CD4-positive, alpha-beta T cell (primary cell): ENCODE measurements around the gene RHCG. TPM values are rescaled to one million over a fixed set of nuclear protein-coding genes. Genes with fewer than 3 reads are reported as not detected.

Experiments
- ATAC-seq: fragments of 200-7000 bp; cut with Tn5 transposase; one replicate; pipeline ENCODE4 v1.10.0; 2022; ENCODE audit warnings: mild to moderate bottlenecking; ENCODE audit not compliant: poor library complexity
- CTCF ChIA-PET: fragments of 350-600 bp; sonication (Branson Sonifier 250); formaldehyde crosslinking; loops from one replicate; lab custom pipeline; 2021; ENCODE audit warnings: antibody characterized with exemption, inconsistent platforms; lab: Charles Lee
- POLR2A ChIA-PET: fragments of 350-600 bp; sonication (Branson Sonifier 250); formaldehyde crosslinking; loops from one replicate; lab custom pipeline; 2021; ENCODE audit warnings: antibody characterized with exemption, inconsistent platforms; lab: Charles Lee
- DNase-seq, 14 experiments: peaks; one replicate each; pipeline ENCODE4 v3.0.0-alpha.2; 2013 to 2020; ENCODE audit warnings: mixed read lengths in 2 of 14
- H3K27ac ChIP-seq, 2 donors: one replicate each; pipeline versions ENCODE4 v1.5.1 to v1.7.0; 2013; ENCODE audit warnings: low read length in 2 of 2, low read depth in 1 of 2, mild to moderate bottlenecking in 1 of 2
- H3K27me3 ChIP-seq, 2 experiments: 1 replicate in 1 of 2; 2 replicates in 1 of 2; pipeline versions ENCODE4 v1.6.1 to v1.7.0; 2013; ENCODE audit warnings: low read length in 2 of 2, control low read depth in 1 of 2, mild to moderate bottlenecking in 1 of 2, moderate library complexity in 1 of 2; ENCODE audit not compliant: insufficient read depth in 2 of 2, control insufficient read depth in 1 of 2
- H3K36me3 ChIP-seq: one replicate; pipeline ENCODE4 v1.6.1; 2013; ENCODE audit warnings: low read length, control low read depth; ENCODE audit not compliant: insufficient read depth
- H3K4me1 ChIP-seq: one replicate; pipeline ENCODE4 v1.6.1; 2013; ENCODE audit warnings: low read length, control low read depth; ENCODE audit not compliant: insufficient read depth
- H3K4me3 ChIP-seq: one replicate; pipeline ENCODE4 v1.5.1; 2013; ENCODE audit warnings: mild to moderate bottlenecking, low read length, moderate library complexity
- H3K9me3 ChIP-seq, 2 experiments: 1 replicate in 1 of 2; 2 replicates in 1 of 2; pipeline versions ENCODE4 v1.6.1 to v1.7.0; 2013; ENCODE audit warnings: low read length in 2 of 2, mild to moderate bottlenecking in 2 of 2, control low read depth in 1 of 2, moderate library complexity in 1 of 2; ENCODE audit not compliant: control insufficient read depth in 1 of 2, insufficient read depth in 1 of 2
- H3K27ac Mint-ChIP-seq: one replicate; pipeline ENCODE4 v1.8.0; 2020; ENCODE audit warnings: mixed read lengths
- H3K27me3 Mint-ChIP-seq: one replicate; pipeline ENCODE4 v1.8.0; 2021; ENCODE audit warnings: mixed read lengths
- H3K36me3 Mint-ChIP-seq: one replicate; pipeline ENCODE4 v1.8.0; 2021; ENCODE audit warnings: low read depth, mixed read lengths
- H3K4me1 Mint-ChIP-seq: one replicate; pipeline ENCODE4 v1.8.0; 2021; ENCODE audit warnings: low read depth, mixed read lengths
- H3K4me3 Mint-ChIP-seq: one replicate; pipeline ENCODE4 v1.8.0; 2020; ENCODE audit warnings: mild to moderate bottlenecking, mixed read lengths
- H3K9me3 Mint-ChIP-seq: one replicate; pipeline ENCODE4 v1.8.0; 2020; ENCODE audit warnings: mixed read lengths
- CTCF ChIP-seq: fragments of 200-600 bp; IDR thresholded peaks from one replicate; pipeline ENCODE4 v1.8.0; 2022; ENCODE audit warnings: antibody characterized with exemption, mild to moderate bottlenecking
- intact Hi-C, 2 experiments: fragments of 100-400 bp; cut with DNase I in 1 of 2; cut with micrococcal nuclease in 1 of 2; formaldehyde crosslinking; loops; one replicate each; pipeline versions ENCODE4 v1.15.1 to v1.9.0; 2023 to 2025; cut with DNase I, micrococcal nuclease
- total RNA-seq, 174 experiments: library from RNA in 2 of 174; stranded (reverse) in 2 of 174; gene quantifications; one replicate each; pipeline ENCODE4 v1.2.3 and lab custom pipeline; 2021 to 2026

RHCG gene
- total RNA-seq, 2 experiments from 2014 or later: not detected

GRCh38 chr15:89429023-89429422, 67.4 kb downstream of the RHCG start:
- Mint-ChIP-seq H3K27ac (no peak overlapping the region), H3K4me3 (no peak overlapping the region), H3K9me3 (no peaks in the 10 kb centered on the region), H3K36me3 (no peaks in the 10 kb centered on the region), H3K27me3 (peaks cover 32% of the 10 kb centered on the region), H3K4me1 (no peaks in the 10 kb centered on the region)
- DNase-seq (peak in 1 of 14 experiments; percentile 25), ATAC-seq (no peak)
- Histone ChIP-seq H3K4me3 (no peak overlapping the region), H3K36me3 (no peaks in the 10 kb centered on the region), H3K9me3 (no peaks in the 10 kb centered on the region), H3K27me3 (peaks cover 2 to 17% of the 10 kb centered on the region in 2 experiments), H3K27ac (no peak overlapping the region), H3K4me1 (peaks cover 9% of the 10 kb centered on the region)
- no peak for TF ChIP-seq CTCF
- CTCF ChIA-PET: interaction anchor here (2.2 to 2.7 kb wide), 2 partner anchors 12 to 70 kb away, joined by 7 to 14 read pairs; no protein-coding TSS in a partner anchor
- intact Hi-C loops: no loop called here
- POLR2A ChIA-PET: interaction anchor here (1.2 kb wide), 1 partner anchor 70 kb away, joined by 6 read pairs; no protein-coding TSS in a partner anchor

- POLR2A ChIA-PET: interaction anchor here (0.6 to 1.2 kb wide), 2 partner anchors 11 to 69 kb away, joined by 3 to 6 read pairs; no protein-coding TSS in a partner anchor
- Histone ChIP-seq H3K9me3 (no peaks in the 10 kb centered on the region), H3K27me3 (peaks cover 2 to 12% of the 10 kb centered on the region in 2 experiments), H3K27ac (no peak overlapping the region), H3K4me1 (peaks cover 9% of the 10 kb centered on the region), H3K4me3 (no peak overlapping the region), H3K36me3 (no peaks in the 10 kb centered on the region)
- intact Hi-C loops: no loop called here
- no peak for TF ChIP-seq CTCF
- Mint-ChIP-seq H3K4me1 (no peaks in the 10 kb centered on the region), H3K4me3 (no peak overlapping the region), H3K9me3 (no peaks in the 10 kb centered on the region), H3K27me3 (peaks cover 36% of the 10 kb centered on the region), H3K27ac (no peak overlapping the region), H3K36me3 (no peaks in the 10 kb centered on the region)
- DNase-seq (no peak), ATAC-seq (no peak)
- CTCF ChIA-PET: interaction anchor here (2.7 kb wide), 1 partner anchor 70 kb away, joined by 14 read pairs; no protein-coding TSS in a partner anchor
Observed at GRCh38 chr15:89428246-89428645, 68.1 kb downstream of the RHCG start.

GRCh38 chr15:89426500-89426899, 69.9 kb downstream of the RHCG start:
- H3K4me1 Mint-ChIP-seq: no peaks in the 10 kb centered on the region
- intact Hi-C loops: no loop called here
- H3K36me3 ChIP-seq: no peaks in the 10 kb centered on the region
- H3K4me1 ChIP-seq: peaks cover 9% of the 10 kb centered on the region
- peaks cover 46% of the 10 kb centered on the region for H3K27me3 Mint-ChIP-seq
- no peaks in the 10 kb centered on the region for H3K9me3 ChIP-seq
- peaks cover 7 to 17% of the 10 kb centered on the region in 2 experiments for H3K27me3 ChIP-seq
- no peak overlapping the region for H3K4me3 Mint-ChIP-seq
- no peaks in the 10 kb centered on the region for H3K36me3 Mint-ChIP-seq
- DNase-seq (no peak), ATAC-seq (no peak)
- POLR2A ChIA-PET: no interaction called here
- CTCF ChIA-PET: interaction anchor here (2.0 to 2.7 kb wide), 2 partner anchors 68 kb away, joined by 6 to 14 read pairs; no protein-coding TSS in a partner anchor
- H3K27ac Mint-ChIP-seq: no peak overlapping the region
- H3K9me3 Mint-ChIP-seq: no peaks in the 10 kb centered on the region
- no peak overlapping the region for H3K4me3 ChIP-seq
- H3K27ac ChIP-seq: no peak overlapping the region
- TF ChIP-seq CTCF: no peak
